Myocyte (in vitro differentiated cells): Measurements from ENCODE around the gene ZNRF4. TPM values are rescaled to one million over a fixed set of nuclear protein-coding genes. Genes with fewer than 3 reads are reported as not detected.
A peak's percentile ranks its signal among the peaks of the same experiment; 100 is the strongest.

Experiments used
- DNase-seq: peaks from one replicate; pipeline ENCODE4 v3.0.0-alpha.2; 2012; ENCODE audit warnings: low read depth
- total RNA-seq: library from RNA; depleted of rRNA; stranded (reverse); fragments of >200 nt; gene quantifications from 2 replicates; pipeline ENCODE4 v1.2.3, GENCODE V29; 2014

ZNRF4 gene
- total RNA-seq, 1 donor from 2014 or later, result not detected

DNA sequence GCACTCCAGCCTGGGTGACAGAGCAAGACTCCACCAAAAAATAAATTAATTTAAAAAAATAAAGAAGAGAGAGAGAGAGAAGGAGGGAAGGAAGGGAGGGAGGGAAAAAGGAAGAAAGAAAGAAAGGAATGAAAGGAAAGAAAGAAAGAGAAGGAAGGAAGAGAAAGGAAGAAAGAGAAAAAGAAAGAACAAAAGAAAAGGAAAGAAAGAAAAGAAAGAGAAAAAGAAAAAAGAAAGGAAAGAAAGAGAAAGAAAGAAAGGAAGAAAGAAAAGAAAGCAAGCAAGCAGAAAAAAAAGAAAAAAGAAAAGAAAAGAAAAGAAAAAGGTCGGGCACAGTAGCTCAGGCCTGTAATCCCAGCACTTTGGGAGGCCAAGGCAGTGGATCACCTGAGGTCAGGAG is 14.9 kb upstream of the ZNRF4 start:
- DNase-seq, result no peak

DNA sequence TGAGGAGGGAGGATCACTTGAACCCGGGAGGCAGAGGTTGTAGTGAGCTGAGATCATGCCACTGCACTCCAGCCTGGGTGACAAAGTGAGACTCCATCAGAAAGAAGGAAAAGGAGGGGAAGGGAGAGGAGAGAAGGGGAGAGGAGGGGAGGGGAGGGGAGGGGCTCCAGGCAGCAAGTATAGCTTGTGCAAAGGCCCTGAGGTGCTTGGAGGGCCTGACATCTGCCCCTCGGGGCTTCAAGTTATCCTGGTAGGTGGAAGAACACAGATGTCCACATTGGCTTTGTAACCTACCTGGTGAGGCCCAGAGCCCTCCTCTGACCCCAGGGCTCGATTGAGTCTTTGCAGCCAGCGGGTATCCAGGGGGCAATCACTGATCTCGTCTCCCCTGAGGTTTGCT is 11.5 kb upstream of the ZNRF4 start:
- DNase-seq, result no peak

DNA sequence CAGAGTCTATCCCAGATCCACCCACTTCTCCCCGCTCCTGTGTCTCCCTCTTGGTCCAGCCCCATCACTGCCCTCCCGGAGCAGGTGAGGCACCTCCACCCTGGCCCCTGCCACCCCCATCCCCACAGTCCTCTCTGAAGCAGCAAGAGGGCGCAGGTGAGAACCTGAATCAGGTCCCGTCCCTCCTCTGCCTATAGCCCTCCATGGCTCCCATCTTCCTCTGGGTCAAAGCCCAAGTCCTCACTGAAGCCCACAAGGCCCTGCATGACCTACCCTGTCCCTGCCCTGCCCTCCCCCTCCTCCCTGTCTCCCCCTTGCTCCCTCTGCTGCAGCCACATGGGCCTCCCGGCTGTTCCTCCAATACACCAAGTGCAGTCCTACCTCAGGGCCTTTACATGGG is 10.8 kb upstream of the ZNRF4 start:
- DNase-seq, result no peak

DNA sequence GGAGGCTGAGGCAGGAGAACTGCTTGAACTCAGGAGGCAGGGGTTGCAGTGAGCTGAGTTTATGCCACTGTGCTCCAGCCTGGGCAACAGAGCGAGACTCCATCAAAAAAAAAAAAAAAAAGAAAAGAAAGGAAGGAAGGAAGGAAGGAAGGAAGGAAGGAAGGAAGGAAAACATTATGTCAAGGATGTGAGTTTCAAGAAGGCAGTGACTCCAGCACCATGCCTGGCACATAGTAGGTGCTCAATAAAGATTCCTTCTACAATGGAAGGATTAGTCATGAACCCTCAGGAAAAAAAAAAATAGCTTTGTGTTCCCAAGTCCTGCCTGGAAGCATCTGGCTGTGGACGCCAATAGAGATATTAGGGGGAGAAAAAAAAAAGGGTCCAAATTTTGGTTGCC is 10.1 kb upstream of the ZNRF4 start:
- DNase-seq, result no peak

DNA sequence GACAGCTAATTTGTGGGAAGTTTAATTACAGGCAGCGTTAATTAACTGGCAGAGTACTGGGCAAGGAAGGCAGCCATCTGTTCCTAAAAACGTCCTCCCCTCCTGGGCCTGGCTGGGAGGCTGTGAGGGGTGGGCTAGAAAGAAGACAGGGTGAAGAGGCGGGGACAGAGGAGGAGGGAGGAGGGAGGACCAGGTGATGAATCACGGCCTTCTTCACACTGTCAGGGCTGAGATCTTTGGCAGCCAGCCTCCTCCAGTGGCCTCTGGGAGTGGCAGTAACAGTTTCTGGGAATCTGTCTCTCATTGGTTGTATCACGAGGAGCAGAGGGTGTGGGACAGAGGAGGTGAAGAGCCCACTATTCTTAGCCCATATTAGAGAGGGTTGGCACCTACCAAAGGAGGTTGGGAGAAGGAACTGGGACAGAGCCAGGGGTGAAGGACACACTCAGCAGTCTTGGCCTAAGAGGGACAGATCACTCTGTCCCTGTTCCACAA is 9.6 kb upstream of the ZNRF4 start:
- peak; percentile 14 for DNase-seq

DNA sequence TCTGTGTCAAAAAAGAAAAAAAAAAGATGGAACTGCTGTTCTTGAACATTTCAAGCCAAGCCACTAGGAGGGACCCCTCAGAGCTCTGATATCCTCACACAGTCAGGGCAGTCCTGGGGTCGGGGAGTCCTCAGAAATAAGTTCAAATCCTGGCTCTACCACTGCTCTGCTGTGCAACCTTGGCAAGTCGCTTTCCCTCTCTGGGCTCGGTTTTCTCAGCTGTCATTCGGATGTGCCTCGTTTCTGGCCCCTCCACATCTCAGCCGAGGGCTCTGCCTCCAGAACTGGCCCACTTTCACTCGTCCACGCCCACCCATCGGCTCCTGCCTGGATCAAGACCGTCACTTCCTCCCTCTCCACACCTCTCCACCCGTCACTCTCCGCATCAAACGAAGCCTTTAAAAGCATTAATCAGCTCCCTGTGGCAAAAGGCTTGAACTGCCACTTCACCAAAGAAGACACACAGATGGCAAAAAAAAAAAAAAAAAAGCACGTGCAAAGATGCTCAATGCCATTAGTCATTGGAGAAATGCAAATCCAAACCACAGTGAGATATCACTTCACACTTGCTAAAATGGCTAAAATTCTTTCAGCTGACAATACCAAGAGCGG is 7.4 kb upstream of the ZNRF4 start:
- DNase-seq, result peak; percentile 53

DNA sequence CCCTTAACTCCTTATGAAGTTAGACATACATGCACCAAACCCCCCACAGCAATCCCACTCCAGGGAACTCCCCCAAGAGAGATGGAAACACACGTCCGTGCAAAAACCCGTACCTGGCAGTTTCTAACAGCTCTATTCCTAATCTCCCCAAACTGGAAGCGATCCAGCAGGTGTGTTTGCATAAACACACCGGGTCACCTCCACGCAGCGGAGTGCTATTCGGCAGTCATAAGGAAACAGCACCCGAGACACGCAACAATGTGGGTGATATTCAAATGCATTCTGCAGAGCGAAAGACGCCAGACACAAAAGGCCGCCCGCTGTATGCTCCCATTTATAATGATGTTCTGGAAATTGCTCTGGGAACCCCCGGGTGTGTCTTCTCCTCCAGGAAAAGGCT is 6.8 kb upstream of the ZNRF4 start:
- no peak for DNase-seq

DNA sequence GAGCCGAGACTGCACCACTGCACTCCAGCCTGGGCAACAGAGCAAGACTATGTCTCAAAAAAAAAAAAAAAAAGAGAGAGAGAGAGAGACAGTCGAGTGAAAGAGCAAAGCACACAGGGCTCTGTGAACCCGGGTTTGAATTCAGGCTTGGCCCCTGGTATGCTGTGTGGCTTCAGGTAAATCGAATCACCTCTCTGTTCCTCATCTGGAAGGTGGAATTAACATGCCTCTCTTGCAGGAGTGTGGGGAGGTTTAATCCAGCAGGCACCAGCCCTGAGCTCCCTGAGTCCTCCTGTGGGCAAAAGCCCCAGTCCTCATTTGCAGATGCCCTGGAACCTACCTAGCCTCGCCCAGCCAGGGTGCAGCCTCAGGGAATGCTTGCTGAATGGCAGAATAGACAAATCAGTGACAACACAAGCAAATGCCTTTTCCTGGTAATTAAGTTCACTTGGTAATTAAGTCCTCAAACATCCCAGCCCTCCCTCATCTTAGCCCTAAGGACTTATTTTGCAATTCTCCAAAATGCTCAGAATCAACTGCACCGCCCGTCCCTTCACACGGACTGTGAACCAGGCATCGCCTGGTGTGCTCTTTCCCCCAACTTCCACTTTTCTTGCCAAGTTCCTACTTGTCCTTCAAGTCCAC is 4.6 kb upstream of the ZNRF4 start:
- DNase-seq, result no peak

DNA sequence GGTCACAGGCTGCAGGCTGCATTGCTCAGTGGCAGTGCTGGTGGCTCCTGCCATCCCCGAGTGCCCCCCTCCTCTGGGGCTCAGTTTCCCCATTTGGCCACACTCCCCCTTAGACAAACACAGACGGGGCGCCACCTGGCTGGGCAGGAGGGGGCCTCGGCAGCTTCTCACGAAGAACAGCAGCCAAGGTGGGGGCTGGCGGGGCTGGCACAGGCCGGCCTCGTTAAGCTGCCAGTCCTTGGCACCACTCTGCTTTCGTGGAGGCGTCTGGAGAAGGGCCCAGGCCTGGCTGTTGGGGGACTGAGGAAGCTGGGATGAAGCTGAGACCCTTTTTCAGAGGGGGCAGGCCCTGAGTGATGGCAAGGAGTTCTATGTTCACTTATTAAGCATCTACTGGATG is 3.7 kb upstream of the ZNRF4 start:
- DNase-seq, result no peak

DNA sequence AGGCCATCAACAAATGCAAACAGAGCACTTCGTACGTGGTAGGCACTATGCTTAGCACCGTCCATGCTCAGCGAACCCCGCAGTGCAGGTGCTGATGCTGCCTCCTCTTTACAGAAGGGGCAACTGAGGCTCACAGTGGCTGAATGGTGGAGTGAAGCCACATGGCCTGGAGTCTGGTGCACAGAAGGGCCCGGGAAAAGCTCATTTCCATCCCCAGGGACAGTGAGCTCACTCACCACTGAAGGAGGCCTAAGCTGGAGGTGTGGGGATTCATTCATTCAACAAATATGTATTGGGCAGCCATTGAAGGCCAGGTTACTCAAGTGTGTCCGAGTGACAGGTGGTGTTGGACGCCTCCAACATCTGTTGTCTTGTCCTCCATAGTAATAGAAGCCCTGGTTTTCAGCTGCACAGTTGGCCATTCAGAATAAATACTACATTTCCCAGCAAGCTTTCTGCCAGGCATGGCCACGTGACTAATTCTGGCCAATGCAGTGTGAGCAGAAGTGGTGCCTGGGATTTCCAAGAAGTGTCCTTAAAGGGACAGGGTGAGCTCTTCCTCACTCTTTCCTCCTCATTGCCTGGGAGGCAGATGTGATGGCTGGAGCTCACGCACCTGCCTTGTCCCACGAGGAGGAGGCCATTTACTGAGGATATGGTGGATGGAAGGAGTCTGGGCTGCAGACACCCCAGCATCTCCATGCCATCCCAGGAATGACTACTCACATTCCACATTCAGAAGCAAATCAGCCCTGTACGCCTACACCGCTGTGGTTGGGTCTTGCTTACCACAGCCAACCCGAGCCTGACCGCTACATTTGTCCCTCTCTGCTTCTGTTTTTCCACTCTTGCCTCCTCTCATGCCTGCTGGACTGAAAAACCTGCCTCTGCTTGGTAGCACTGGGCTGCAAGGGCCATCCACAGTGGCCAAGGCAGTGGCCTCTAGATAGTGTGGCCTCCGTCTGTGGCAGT is 2.3 kb upstream of the ZNRF4 start:
- peak; percentile 42 for DNase-seq

DNA sequence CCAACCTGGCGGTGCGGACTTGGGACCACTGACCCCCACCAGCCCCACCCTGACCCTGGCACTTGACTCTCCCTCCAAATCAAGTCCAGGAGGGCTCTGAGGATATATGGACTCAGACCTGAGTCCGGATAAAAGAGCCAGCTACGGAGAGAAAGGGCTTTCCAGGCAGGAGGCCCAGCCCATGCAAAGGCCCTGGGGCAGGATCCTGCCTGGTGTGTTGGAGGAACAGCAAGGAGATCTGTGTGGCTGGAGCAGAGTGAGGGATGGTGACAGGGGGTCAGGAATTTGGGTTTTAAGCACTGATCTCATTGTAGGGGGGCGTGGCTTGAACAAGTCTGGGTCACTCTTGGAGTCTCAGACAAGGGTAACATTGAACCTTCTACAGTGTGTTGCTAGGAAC is 474 bp upstream of the ZNRF4 start:
- no peak for DNase-seq

DNA sequence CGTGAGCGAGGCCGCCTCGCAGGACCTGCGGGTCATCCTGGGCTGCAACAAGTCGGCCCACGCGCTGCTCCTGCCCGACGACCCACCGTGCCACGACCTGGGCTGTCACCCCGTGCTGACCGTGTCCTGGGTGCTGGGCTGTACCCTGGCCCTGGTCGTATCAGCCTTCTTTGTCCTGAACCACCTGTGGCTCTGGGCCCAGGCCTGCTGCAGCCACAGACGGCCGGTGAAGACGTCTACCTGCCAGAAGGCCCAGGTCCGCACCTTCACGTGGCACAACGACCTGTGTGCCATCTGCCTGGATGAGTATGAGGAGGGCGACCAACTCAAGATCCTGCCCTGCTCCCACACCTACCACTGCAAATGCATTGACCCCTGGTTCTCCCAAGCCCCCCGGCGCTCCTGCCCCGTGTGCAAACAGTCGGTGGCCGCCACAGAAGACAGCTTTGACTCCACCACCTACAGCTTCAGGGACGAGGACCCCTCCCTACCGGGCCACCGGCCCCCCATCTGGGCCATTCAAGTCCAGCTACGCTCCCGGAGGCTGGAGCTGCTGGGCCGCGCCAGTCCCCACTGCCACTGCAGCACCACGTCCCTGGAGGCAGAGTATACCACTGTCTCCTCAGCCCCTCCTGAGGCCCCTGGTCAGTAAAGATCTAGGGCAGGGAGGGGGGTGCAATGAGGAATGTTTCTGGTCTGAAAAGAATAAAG is 1.1 kb downstream of the ZNRF4 start:
- no peak for DNase-seq

DNA sequence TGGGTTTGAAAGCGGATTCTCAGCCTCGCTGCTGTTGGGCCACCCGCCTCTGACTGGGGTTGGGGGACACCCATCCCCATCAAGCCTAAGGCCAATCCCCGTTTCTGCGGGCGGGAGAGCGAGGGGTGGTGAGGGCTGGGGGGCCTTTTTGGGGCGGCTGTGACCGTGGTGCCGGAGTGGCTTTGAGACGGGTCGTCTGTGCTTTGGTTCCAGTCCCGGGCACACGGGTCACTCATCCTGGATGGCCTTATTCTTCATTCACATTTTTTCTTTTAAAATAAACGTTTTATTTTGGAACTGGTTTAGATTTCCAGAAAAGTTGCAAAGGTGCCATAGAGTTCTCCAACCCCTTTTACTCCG is 1.6 kb downstream of the ZNRF4 start:
- no peak for DNase-seq

DNA sequence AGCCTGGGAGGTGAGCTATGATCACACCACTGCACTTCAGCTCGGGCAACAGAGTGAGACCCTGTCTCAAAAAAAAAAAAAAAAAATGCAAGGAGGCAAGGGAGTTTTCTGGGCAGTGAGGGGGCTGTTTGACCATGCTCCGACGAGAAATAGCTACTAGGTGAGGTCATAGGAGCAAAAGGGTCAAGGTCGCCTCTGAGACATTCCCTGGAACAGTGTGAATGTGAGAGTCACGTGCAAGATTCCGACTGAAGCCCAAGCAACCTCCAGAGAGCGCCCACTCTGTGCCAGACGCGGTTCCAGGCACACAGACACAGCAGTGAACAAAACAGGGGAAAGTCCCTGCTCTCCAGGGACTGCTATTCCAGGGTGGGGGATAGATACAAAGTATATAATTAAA is 2.5 kb downstream of the ZNRF4 start:
- DNase-seq, result no peak

DNA sequence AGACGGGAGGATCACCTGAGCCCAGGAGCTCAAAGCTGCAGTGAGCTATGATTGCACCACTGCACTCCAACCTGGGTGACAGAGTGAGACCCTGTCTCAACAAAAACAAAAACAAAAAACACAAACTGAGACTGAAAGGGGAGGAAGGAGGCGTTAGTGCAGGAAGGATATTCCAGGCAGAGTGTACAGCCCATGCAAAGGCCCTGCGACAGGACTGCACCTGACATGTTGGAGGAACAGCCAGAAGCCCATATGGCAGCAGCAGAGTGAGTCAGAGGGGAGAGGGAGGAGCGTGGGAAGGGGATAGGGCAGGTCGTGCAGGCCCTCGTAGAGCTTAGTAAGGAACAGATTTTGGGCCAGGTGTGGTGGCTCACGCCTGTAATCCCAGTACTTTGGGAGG is 3.2 kb downstream of the ZNRF4 start:
- DNase-seq, result no peak

DNA sequence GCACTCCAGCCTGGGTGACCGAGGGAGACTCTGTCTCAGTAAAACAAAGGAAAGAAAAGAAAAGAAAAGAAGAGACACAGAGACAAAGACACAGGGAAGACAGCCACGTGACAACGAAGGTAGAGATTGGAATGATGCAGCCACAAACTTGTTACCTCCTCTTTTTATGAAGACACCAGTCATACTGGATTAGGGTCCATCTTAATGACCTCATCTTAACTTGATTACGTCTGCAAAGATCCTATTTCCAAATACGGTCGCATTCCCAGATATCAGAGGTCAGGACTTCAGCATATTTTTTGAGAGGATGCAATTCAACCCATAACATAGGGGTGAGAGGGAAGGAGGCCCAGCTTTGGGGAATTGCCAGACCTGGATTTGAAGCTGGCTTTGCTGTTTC is 4.1 kb downstream of the ZNRF4 start:
- no peak for DNase-seq

DNA sequence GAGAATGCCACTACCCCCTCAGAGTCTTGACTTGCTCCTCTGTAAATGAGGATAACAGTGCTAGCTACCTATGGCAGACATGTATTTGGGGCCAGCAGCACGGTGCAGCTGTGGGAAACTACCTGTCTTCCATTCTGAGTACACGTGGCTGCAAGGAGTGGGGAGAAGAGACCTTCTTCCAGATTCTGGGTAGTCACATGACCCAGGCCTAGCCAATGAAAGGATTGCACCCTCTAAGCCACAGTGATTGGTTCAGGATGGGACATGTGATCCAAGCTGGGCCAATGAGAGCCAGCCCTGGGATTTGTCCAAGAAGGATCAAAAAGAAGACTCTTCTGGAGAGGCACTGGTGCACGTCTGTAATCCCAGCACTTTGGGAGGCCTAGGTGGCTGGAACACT is 5.5 kb downstream of the ZNRF4 start:
- no peak for DNase-seq

DNA sequence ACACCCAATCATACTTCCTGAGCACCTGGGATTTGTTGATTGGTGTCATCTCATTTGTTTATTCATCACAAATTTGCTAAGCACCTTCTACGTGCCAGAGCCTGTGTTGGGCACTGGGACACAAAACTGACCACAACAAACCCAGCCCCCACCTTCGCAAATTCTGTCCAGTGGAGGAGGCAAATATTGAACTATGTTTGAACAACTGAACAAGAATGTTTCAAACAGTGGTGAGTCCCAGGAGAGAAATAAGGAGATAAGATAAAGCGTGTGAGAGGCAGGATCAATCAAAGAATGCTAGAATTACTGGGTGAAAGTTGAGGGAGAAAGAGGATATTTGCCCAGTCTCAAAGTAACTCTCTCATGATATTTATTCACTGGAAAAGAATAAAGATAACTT is 8.7 kb downstream of the ZNRF4 start:
- DNase-seq, result no peak

DNA sequence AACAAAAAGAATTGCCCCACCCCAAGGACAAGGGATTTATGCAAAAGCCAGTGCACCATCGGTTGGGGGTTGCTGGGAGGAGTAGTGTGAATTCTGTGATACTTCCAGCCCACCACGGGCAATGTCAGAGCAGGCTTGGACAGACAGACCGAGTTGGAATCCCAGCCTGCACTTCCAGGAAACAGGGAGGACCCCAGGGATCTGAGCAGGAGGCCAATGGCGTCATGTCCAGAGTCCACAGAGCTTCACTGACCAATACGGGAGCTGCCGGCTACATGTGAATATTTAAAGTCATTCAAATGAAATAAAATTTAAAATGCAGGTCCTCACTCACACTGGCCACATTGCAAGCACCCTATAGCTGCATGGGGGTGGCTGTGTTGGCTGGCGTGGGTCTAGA is 10.9 kb downstream of the ZNRF4 start:
- DNase-seq, result no peak

DNA sequence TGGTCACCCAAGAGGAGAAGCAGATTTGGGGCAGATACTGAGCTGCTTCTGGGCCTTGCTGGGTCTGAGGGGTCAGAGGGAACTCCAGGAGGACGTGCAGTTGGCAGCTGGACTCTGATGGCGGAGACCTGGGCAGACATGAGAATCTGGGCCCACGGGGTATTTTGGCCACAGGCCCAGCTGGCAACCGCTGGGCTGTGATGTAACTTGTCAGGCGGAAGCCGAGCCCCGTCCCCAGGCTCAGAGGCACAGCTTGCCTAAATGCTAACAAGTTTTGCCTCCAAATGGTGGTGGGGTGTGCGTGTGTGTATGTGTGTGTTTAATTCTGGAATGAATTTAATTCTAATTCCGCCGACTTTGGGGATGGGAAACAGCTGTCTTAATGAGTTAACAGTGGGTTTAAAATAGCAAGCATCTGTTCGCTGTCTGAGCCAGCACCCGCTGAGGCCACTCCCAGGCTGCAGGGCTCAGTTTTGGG is 11.6 kb downstream of the ZNRF4 start:
- peak; percentile 85 for DNase-seq

DNA sequence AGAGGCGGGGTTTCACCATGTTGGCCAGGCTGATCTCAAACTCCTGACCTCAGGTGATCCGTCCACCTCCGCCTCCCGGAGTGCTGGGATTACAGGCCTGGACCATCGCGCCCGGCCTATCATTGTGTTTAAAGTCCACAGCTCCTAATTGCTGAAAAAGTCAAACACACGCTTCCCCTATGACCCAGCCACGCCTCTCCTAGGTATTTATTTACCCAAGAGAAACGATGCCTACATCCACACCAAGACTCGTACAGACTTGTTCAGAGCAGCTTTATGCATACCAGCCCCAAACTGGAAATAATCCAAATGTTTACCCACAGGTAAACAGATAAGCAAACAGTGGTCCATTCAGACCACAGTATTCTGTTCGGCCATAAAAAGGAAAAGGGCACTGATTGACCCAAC is 15.1 kb downstream of the ZNRF4 start:
- no peak for DNase-seq
